KBM-7 (cell line): ENCODE measurements around the gene KCNIP4.
"Not testable (repeated sequence)": the region's sequence is repeated elsewhere in the genome, so short reads cannot be mapped to it uniquely, and the experiment has no call there.

ENCODE experiments used
- DNase-seq: peaks from one replicate; pipeline ENCODE4 v3.0.0-alpha.2; 2015
- in situ Hi-C: fragments of 300-500 bp; cut with MboI; formaldehyde crosslinking; loops from 2 replicates; pipeline ENCODE4 v1.14.3; 2020; ENCODE audit warnings: low sequenced_read_pairs, low pct_unique_long_range_greater_than_20kb, mixed read lengths

The KCNIP4 gene

GRCh38 chr4:21948347-21949072 is at the start of gene KCNIP4:
Gene KCNIP4, minus strand, starts transcription at chr4:21948772.
- DNase-seq = peak; percentile 17
- in situ Hi-C loops = no loop called here

GRCh38 chr4:21996618-21997017 is 48.0 kb upstream of the KCNIP4 start:
- in situ Hi-C loops, DNase-seq: not testable (repeated sequence)

- no peak for DNase-seq
- in situ Hi-C loops = no loop called here
Measured at GRCh38 chr4:21992330-21992729, 43.8 kb upstream of the KCNIP4 start.

- in situ Hi-C loops = no loop called here
- no peak for DNase-seq
Measured at GRCh38 chr4:21991562-21991961, 43.0 kb upstream of the KCNIP4 start.

GRCh38 chr4:21991050-21991449 is 42.5 kb upstream of the KCNIP4 start:
- DNase-seq = no peak
- in situ Hi-C loops = no loop called here

- in situ Hi-C loops = no loop called here
- DNase-seq = no peak
Measured at GRCh38 chr4:21989351-21989750, 40.8 kb upstream of the KCNIP4 start.

GRCh38 chr4:21986307-21986706 is 37.7 kb upstream of the KCNIP4 start:
- in situ Hi-C loops = no loop called here
- DNase-seq = no peak

GRCh38 chr4:21982087-21982486 is 33.5 kb upstream of the KCNIP4 start:
- DNase-seq = no peak
- in situ Hi-C loops = no loop called here

GRCh38 chr4:21979196-21979595 is 30.6 kb upstream of the KCNIP4 start:
- in situ Hi-C loops = no loop called here
- no peak for DNase-seq

GRCh38 chr4:21976166-21976565 is 27.6 kb upstream of the KCNIP4 start:
- no peak for DNase-seq
- in situ Hi-C loops = no loop called here

- no peak for DNase-seq
- in situ Hi-C loops = no loop called here
Measured at GRCh38 chr4:21973850-21974249, 25.3 kb upstream of the KCNIP4 start.

GRCh38 chr4:21964762-21965319 is 16.3 kb upstream of the KCNIP4 start:
- no peak for DNase-seq
- in situ Hi-C loops = no loop called here

- in situ Hi-C loops = no loop called here
- no peak for DNase-seq
Measured at GRCh38 chr4:21962691-21963090, 14.1 kb upstream of the KCNIP4 start.

GRCh38 chr4:21960793-21961192 is 12.2 kb upstream of the KCNIP4 start:
- no peak for DNase-seq
- in situ Hi-C loops = no loop called here

GRCh38 chr4:21954916-21955315 is 6.3 kb upstream of the KCNIP4 start:
- in situ Hi-C loops = no loop called here
- no peak for DNase-seq

GRCh38 chr4:21953653-21954052 is 5.1 kb upstream of the KCNIP4 start:
- DNase-seq = no peak
- in situ Hi-C loops = no loop called here

GRCh38 chr4:21952549-21952948 is 4.0 kb upstream of the KCNIP4 start:
- in situ Hi-C loops = no loop called here
- DNase-seq = no peak

GRCh38 chr4:21949073-21949457 is 493 bp upstream of the KCNIP4 start:
- in situ Hi-C loops = no loop called here
- no peak for DNase-seq

GRCh38 chr4:21947791-21948346 is 703 bp downstream of the KCNIP4 start:
- in situ Hi-C loops = no loop called here
- DNase-seq = no peak

GRCh38 chr4:21946858-21947257 is 1.7 kb downstream of the KCNIP4 start:
- no peak for DNase-seq
- in situ Hi-C loops = no loop called here
